ENCODE results near the gene FHOD3.

DNA sequence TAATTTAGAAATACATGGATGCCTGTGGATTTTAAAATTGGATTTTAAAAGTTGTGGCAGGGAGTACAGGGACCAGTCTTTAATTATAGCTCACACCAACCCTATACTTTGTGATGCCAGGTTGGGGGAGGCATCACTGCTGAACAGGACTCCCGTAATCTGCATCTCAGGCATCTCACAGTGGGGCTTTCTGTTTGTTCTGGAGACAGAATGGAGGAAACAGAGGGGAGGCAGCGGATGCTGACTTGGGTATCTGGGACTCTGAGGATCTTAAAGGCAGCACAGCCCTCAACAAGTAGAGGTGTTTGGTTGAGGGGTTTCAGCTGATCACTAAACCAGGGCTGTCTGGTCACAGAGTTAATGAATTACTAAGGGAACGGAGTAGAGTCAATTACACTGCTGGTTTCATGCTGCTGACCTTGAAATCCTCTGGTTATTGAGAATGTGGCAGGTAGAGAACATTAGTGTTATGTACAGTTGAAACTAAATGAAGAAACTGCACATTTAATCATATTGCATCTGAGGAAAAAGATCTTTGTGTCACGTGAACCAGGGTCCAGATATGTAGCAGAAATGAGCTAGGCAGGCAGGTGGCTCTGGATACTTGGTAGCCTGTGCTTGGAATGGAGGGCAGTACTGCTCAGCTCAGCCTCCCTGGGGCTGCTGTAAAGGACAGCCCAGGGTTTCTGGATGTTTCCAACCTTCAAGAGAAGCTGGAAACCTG is 40.3 kb downstream of the FHOD3 start:
- TF ChIP-seq, protein P1, sequence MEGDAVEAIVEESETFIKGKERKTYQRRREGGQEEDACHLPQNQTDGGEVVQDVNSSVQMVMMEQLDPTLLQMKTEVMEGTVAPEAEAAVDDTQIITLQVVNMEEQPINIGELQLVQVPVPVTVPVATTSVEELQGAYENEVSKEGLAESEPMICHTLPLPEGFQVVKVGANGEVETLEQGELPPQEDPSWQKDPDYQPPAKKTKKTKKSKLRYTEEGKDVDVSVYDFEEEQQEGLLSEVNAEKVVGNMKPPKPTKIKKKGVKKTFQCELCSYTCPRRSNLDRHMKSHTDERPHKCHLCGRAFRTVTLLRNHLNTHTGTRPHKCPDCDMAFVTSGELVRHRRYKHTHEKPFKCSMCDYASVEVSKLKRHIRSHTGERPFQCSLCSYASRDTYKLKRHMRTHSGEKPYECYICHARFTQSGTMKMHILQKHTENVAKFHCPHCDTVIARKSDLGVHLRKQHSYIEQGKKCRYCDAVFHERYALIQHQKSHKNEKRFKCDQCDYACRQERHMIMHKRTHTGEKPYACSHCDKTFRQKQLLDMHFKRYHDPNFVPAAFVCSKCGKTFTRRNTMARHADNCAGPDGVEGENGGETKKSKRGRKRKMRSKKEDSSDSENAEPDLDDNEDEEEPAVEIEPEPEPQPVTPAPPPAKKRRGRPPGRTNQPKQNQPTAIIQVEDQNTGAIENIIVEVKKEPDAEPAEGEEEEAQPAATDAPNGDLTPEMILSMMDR (conservative IDR thresholded peaks at IDR 0.05; ENCODE audit: low read depth, low read length), result no peak
- TF ChIP-seq RCOR1 (IDR thresholded peaks at IDR 0.05; ENCODE audit: insufficient replicate concordance, low read length) (no peak), SMC3 (IDR thresholded peaks at IDR 0.05; ENCODE audit: low read depth, low read length) (no peak), MXI1 (IDR thresholded peaks at IDR 0.05; ENCODE audit: borderline replicate concordance, low read depth, low read length) (no peak), POLR2A (IDR thresholded peaks at IDR 0.05; ENCODE audit: low read depth, low read length) (no peak), RAD21 (IDR thresholded peaks at IDR 0.05; ENCODE audit: low read length) (no peak), MAZ (IDR thresholded peaks at IDR 0.05; ENCODE audit: borderline replicate concordance, low read depth, low read length) (no peak), CHD1 (IDR thresholded peaks at IDR 0.05; ENCODE audit: low read depth, low read length) (no peak)

All from IMR-90 (cell line).